Type B pancreatic cell (in vitro differentiated cells): ENCODE data around the gene FCGR3B. TPM values are rescaled to one million over a fixed set of nuclear protein-coding genes. Genes with fewer than 3 reads are reported as not detected.
"Not testable (repeated sequence)": the region's sequence is repeated elsewhere in the genome, so short reads cannot be mapped to it uniquely, and the experiment has no call there.

Experiments
- DNase-seq: peaks from one replicate; pipeline ENCODE4 v3.0.0; 2021; ENCODE audit warnings: mixed read lengths; ENCODE audit not compliant: unreplicated experiment; ENCODE audit errors: extremely low spot score
- H3K27ac Mint-ChIP-seq: 2 replicates; pipeline ENCODE4 v1.8.0; 2021; ENCODE audit warnings: mild to moderate bottlenecking, mixed read lengths
- H3K27me3 Mint-ChIP-seq: 2 replicates; pipeline ENCODE4 v1.8.0; 2021; ENCODE audit warnings: mixed read lengths
- H3K36me3 Mint-ChIP-seq: 2 replicates; pipeline ENCODE4 v1.8.0; 2021; ENCODE audit warnings: mixed read lengths
- H3K4me1 Mint-ChIP-seq: one replicate; pipeline ENCODE4 v1.8.0; 2021; ENCODE audit warnings: mixed read lengths; ENCODE audit not compliant: unreplicated experiment
- H3K4me3 Mint-ChIP-seq: 2 replicates; pipeline ENCODE4 v1.8.0; 2021; ENCODE audit warnings: mild to moderate bottlenecking, mixed read lengths
- H3K9me3 Mint-ChIP-seq: 2 replicates; pipeline ENCODE4 v1.8.0; 2021; ENCODE audit warnings: mixed read lengths
- long read RNA-seq: library from polyadenylated mRNA; unstranded; transcript quantifications from one replicate; pipeline ENCODE4 v2.0.0, GENCODE V29; 2020
- total RNA-seq: library from RNA; stranded (reverse); gene quantifications from 2 replicates; pipeline ENCODE4 v1.2.1, GENCODE V29; 2021; ENCODE audit warnings: low replicate concordance
- TF ChIP-seq, protein P1 (sequence below): fragments of 200-600 bp; sonication (generic); conservative IDR thresholded peaks from 2 replicates; pipeline ENCODE4 v1.5.0; 2021; ENCODE audit warnings: antibody characterized with exemption, mild to moderate bottlenecking

The FCGR3B gene
- not detected in 2 replicates for total RNA-seq
- long read RNA-seq: 0 reads

DNA sequence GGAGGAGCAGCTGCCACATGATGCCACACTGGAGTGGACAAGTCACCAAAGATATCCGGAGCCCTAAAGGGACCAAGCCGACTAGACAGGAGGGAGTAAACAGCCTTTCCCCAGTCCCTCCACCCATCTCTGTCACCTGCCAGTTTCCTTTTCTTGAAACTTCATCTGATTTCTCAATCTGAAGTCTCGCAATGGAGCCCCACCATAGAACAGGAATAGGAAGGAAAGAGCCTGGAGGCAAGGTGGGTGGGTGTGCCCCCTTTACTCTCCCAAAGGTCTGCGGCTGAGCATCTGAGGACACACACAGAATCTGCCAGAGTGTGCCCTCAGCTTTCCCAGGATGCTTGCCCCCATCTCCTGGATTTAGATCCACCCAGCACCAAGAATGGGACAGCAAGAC lies at the start of gene FCGR3B:
Gene FCGR3B (minus strand): TSS at position 101 of the 400 bp plus-strand sequence. CDS start 82 bp downstream, at position 19.
- Mint-ChIP-seq H3K36me3 (no peaks in the 10 kb centered on the region), H3K4me3 (no peak within 1 kb of the TSS), H3K9me3 (no peaks in the 10 kb centered on the region), H3K4me1 (no peaks in the 10 kb centered on the region), H3K27ac (no peak within 1 kb of the TSS), H3K27me3 (peaks cover 24% of the 10 kb centered on the region)
- TF ChIP-seq, protein P1, sequence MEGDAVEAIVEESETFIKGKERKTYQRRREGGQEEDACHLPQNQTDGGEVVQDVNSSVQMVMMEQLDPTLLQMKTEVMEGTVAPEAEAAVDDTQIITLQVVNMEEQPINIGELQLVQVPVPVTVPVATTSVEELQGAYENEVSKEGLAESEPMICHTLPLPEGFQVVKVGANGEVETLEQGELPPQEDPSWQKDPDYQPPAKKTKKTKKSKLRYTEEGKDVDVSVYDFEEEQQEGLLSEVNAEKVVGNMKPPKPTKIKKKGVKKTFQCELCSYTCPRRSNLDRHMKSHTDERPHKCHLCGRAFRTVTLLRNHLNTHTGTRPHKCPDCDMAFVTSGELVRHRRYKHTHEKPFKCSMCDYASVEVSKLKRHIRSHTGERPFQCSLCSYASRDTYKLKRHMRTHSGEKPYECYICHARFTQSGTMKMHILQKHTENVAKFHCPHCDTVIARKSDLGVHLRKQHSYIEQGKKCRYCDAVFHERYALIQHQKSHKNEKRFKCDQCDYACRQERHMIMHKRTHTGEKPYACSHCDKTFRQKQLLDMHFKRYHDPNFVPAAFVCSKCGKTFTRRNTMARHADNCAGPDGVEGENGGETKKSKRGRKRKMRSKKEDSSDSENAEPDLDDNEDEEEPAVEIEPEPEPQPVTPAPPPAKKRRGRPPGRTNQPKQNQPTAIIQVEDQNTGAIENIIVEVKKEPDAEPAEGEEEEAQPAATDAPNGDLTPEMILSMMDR: no peak
- no peak for DNase-seq

DNA sequence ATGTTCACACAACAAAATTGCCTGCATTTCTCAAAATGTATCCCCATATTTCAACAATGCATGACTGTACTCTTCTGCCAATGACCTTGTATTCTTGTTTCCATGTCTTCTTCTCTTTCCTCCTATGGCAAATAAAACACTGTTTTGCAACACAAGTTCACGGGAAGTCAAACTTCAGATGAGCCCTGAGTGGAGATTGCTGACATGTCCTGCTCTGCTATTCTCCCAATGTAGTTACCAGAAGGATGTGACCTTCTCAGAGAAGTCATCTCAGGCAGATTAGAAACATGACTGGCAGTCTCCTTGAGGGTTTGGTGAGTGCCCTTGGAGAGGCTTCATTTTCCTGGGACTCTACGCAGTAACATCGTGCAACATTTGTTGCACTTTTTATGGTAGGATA lies 47.5 kb upstream of the FCGR3B start:
- Mint-ChIP-seq H3K4me1 (no peaks in the 10 kb centered on the region), H3K27me3 (peaks cover 23% of the 10 kb centered on the region), H3K36me3 (no peaks in the 10 kb centered on the region), H3K4me3 (no peak overlapping the region), H3K9me3 (no peaks in the 10 kb centered on the region), H3K27ac (no peak overlapping the region)
- no peak for DNase-seq
- TF ChIP-seq, protein P1: no peak

DNA sequence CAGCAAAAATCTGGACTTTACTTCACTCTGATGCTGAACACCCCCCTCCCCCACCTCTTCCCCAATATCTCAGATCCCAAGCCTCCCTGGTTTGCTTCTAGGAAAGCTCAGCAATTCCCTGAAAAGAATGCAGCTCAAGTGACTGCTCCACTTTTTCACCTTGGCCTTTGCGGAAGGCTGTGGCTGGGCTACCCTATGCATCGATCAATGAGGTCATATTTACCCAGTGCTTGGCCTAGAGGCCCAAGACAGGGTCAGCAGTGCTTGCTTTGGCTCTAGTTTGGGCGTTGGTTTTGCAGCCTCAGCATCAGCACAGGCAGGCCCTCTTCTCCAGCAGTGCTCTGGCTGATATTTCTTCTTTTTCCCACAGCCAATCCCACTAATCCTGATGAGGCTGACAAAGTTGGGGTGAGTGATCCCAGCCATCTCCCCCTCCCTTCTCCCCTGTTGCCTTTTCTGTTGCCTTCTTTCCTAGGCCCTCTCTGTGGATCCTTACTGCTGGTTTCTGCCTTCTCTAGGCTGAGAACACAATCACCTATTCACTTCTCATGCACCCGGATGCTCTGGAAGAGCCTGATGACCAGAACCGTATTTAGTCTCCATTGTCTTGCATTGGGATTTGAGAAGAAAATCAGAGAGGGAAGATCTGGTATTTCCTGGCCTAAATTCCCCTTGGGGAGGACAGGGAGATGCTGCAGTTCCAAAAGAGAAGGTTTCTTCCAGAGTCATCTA lies 46.1 kb upstream of the FCGR3B start:
- Mint-ChIP-seq H3K27me3 (peaks cover 14% of the 10 kb centered on the region), H3K9me3 (no peaks in the 10 kb centered on the region), H3K4me3 (no peak overlapping the region), H3K27ac (no peak overlapping the region), H3K4me1 (no peaks in the 10 kb centered on the region), H3K36me3 (no peaks in the 10 kb centered on the region)
- DNase-seq: no peak
- TF ChIP-seq, protein P1: no peak

DNA sequence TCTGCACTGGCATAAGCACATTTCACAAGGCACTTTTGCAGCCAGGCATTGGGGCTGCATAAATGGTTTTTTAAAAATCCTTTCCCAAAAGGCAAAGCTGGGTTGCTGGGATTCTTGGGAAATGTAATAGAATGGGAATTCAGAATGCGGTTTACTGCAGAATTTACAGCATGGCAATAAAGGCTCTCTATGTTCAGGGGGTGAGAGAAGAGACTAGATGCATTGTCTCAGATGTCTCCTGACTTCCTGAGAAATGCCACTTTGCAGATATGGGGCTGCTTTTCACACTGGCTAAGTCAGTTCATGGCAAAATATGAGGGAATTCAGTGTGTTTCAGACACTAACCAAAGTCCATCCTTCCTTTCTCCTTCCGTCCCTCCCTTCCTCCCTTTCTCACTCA lies 45.5 kb upstream of the FCGR3B start:
- no peak overlapping the region for H3K4me3 Mint-ChIP-seq
- TF ChIP-seq, protein P1: no peak
- H3K27ac Mint-ChIP-seq: no peak overlapping the region
- H3K9me3 Mint-ChIP-seq: no peaks in the 10 kb centered on the region
- no peaks in the 10 kb centered on the region for H3K4me1 Mint-ChIP-seq
- no peak for DNase-seq
- no peaks in the 10 kb centered on the region for H3K36me3 Mint-ChIP-seq
- H3K27me3 Mint-ChIP-seq: peaks cover 9% of the 10 kb centered on the region

DNA sequence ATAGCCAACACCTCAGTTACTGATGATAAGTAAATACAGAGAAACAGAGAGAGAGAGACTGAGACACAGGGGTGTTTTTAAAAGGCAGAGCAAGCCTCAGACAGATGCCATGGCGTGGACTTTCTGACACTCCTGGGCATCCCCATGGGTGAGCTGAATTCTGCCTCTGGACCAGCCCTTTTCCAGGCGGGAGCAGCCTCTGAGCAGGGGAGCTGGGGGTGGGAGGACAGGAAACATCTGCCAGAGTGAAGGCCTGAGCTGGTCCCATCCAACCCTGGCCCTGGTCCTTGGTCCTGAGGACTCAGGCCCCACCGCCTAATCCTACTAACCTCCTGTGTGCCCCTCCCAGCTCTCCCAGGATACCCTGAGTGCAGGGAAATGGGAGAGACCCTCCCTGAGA lies 43.9 kb upstream of the FCGR3B start:
- H3K4me3 Mint-ChIP-seq, H3K4me1 Mint-ChIP-seq, H3K9me3 Mint-ChIP-seq, H3K27ac Mint-ChIP-seq, H3K27me3 Mint-ChIP-seq, H3K36me3 Mint-ChIP-seq, DNase-seq: not testable (repeated sequence)

DNA sequence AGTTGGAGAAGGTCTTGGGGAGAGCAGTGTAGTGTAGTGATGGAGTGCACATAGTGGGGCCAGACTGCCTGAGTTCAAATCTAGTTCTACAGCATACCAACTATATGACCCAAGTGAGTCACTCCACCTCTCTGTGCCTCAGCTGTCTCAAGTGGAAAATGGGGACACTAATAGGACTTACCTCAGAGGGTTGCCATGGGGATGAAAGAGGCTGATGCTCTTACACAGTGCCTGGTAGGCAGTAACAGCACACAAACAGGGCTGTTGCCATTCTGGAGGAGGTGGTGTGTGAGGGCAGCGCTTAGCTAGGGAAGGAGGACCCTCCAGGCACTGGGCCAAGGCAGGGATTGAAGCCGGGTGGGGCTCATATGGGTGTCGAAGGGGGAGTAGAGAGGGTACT lies 43.5 kb upstream of the FCGR3B start:
- H3K4me3 Mint-ChIP-seq, DNase-seq, H3K27me3 Mint-ChIP-seq, H3K9me3 Mint-ChIP-seq, H3K4me1 Mint-ChIP-seq, H3K36me3 Mint-ChIP-seq, H3K27ac Mint-ChIP-seq: not testable (repeated sequence)

DNA sequence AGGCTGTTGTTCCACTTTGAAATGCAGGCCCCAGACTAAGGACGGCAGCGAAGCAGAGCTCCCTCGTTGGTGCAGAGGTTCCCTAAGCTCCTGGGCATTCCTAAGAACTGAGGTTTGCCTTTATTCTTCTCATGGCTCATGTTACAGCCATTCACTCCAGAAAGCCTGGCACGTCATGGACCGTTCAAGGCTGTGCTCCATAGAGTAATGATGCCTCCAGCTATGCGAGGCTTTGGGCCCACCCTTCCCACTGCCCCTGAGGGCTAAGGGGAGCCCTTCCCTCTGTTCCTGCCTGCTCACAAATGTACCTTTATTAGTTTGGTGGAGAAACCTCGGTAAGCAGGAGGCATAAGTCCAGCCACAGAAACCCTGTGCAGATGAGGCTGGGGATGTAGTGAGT lies 42.5 kb upstream of the FCGR3B start:
- not testable (repeated sequence) for DNase-seq, H3K4me3 Mint-ChIP-seq, H3K27ac Mint-ChIP-seq, H3K9me3 Mint-ChIP-seq, H3K36me3 Mint-ChIP-seq, H3K27me3 Mint-ChIP-seq, H3K4me1 Mint-ChIP-seq

DNA sequence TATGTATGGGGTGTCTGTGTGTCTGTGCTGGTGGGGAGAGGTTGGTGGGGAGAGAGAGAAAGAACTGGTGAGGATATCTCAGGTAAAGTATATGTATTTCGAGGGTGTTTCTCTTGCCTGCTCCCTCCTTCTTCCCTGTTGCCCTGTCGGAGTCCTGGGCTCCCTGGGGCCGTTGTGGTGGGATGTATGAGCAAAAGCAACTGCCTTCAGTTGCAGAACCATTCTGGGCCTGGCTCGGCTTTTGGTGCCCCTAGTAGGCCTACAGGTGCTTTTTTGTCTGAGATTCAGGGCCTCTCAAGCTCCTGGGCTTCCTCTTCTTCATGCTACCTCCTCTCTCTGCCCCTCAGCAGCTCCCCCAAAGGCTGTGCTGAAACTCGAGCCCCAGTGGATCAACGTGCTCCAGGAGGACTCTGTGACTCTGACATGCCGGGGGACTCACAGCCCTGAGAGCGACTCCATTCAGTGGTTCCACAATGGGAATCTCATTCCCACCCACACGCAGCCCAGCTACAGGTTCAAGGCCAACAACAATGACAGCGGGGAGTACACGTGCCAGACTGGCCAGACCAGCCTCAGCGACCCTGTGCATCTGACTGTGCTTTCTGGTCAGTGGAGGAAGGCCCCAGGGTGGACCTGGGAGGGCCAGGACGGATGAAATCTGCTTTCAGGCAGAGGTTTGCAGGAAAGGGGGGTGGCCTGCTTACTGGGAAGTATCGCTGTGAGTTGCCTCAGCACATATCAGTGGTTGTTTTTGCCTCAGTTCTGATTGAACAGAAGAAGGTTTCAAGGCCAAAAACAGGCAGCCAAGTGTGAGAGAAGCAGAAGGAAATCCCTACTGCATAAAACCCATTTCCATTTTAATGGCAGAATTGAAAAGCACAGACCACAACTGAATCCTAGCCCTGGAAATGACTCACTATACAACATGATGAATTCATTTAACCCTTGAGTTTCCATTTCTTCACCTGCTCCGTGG lies 40.4 kb upstream of the FCGR3B start:
- H3K27me3 Mint-ChIP-seq, H3K27ac Mint-ChIP-seq, DNase-seq, H3K4me3 Mint-ChIP-seq, H3K4me1 Mint-ChIP-seq, H3K36me3 Mint-ChIP-seq, H3K9me3 Mint-ChIP-seq: not testable (repeated sequence)

DNA sequence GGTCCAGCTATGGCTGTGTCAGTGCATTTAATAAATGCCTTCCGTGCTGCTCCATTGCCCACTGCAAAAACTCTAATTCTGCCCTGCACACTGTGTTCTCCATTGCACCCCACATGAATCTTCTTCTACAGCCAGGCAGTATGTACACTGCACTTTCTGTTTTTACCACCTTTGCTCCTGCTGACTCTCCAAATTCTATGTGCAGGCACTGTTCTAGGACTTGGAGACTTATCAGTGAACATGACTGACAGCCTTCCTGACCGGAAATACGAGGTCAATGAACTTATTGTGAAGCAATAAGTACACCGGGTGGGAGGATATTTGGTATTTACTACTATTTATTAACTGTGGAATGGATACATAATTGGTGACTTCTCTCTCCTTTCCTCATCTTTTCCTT lies 33.7 kb upstream of the FCGR3B start:
- not testable (repeated sequence) for H3K36me3 Mint-ChIP-seq, H3K9me3 Mint-ChIP-seq, H3K27me3 Mint-ChIP-seq, H3K27ac Mint-ChIP-seq, DNase-seq, H3K4me1 Mint-ChIP-seq, H3K4me3 Mint-ChIP-seq
